ENCODE data around the gene P2RX5.

DNA sequence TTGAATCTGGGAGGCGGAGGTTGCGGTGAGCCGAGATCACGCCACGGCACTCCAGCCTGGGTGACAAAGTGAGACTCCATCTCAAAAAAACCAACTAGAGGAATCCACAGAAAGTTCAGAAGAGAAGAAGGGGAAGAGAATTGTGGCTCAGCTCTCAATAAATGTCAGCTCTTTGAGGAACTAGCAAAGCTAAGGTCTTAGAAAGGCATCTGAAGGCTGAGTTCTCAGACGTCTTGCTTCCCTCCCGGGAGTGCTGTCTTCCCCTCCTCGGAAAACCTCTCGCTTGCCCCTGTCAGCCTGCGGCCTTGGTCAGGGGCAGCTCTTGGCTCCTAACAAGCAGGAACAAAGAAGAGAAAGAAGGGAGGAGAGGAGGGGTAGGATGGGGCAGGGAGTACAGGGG is 65.2 kb downstream of the P2RX5 start:
- no peak for TF ChIP-seq POLR2A (IDR thresholded peaks at IDR 0.05)
- TF ChIP-seq, protein P1, sequence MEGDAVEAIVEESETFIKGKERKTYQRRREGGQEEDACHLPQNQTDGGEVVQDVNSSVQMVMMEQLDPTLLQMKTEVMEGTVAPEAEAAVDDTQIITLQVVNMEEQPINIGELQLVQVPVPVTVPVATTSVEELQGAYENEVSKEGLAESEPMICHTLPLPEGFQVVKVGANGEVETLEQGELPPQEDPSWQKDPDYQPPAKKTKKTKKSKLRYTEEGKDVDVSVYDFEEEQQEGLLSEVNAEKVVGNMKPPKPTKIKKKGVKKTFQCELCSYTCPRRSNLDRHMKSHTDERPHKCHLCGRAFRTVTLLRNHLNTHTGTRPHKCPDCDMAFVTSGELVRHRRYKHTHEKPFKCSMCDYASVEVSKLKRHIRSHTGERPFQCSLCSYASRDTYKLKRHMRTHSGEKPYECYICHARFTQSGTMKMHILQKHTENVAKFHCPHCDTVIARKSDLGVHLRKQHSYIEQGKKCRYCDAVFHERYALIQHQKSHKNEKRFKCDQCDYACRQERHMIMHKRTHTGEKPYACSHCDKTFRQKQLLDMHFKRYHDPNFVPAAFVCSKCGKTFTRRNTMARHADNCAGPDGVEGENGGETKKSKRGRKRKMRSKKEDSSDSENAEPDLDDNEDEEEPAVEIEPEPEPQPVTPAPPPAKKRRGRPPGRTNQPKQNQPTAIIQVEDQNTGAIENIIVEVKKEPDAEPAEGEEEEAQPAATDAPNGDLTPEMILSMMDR (IDR thresholded peaks at IDR 0.05): no peak

Data from thyroid gland (tissue), 4 donors.